Measurements from ENCODE around the gene MEOX1.

The MEOX1 gene

DNA sequence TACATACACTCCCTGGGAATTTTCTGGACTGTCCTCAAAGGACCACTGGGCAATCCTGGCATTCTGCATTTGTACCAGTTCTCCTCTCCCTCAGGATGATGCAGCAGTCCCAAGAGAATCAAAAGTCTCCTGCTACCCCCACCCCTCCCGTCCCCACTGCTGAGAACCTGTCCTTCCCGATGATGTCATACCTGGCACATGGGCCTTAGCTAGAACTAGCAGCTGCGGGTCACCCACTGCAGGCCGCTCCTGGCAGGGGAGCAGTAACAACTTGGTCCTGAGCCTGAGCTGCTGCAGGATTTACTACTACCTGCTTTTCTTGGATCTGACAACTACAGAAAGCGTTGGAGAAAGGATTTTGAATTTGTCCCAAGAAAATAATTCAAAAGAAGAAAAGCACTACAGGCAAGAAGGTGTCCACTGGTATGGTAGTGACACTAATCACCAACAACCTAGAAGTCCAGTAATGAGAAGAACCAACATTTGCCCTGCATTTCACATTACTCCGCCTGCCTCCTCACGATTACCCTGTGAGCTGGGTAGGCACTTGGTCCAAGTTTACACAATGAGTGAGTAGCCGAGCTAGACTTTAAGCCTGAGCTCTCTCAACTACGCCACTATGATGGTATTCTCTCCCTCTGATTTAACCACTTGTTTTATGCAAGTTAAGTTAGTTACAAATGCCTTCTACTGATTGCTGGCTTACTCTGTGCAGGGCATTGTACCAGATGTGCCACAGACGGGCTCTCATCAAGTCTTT is 60.3 kb downstream of the MEOX1 start:
- DNase-seq = peak; percentile 37
- no peak overlapping the region for H3K4me3 ChIP-seq (ENCODE audit: low read depth, low read length)
- TF ChIP-seq, protein P1, sequence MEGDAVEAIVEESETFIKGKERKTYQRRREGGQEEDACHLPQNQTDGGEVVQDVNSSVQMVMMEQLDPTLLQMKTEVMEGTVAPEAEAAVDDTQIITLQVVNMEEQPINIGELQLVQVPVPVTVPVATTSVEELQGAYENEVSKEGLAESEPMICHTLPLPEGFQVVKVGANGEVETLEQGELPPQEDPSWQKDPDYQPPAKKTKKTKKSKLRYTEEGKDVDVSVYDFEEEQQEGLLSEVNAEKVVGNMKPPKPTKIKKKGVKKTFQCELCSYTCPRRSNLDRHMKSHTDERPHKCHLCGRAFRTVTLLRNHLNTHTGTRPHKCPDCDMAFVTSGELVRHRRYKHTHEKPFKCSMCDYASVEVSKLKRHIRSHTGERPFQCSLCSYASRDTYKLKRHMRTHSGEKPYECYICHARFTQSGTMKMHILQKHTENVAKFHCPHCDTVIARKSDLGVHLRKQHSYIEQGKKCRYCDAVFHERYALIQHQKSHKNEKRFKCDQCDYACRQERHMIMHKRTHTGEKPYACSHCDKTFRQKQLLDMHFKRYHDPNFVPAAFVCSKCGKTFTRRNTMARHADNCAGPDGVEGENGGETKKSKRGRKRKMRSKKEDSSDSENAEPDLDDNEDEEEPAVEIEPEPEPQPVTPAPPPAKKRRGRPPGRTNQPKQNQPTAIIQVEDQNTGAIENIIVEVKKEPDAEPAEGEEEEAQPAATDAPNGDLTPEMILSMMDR (IDR thresholded peaks at IDR 0.05; ENCODE audit: low read depth, low read length) = no peak

DNA sequence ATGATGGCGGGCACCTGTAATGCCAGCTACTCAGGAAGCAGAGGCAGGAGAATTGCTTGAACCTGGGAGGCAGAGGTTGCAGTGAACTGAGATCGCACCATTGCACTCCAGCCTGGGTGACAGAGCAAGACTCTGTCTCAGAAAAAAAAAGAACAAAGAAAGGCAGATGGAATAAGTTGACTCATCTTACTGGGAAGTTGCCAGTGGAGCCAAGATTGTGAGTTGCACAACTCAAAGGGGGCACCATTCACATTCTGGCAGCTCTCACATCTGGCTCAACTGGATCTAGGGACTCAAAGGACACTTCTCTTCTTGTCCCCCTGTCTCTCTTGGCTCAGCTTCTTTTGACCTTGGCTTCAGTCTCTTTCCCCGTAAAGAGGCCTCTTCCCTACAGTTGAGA is 61.9 kb downstream of the MEOX1 start:
- Histone ChIP-seq H3K9me3 (no peaks in the 10 kb centered on the region), H3K4me1 (no peaks in the 10 kb centered on the region), H3K4me3 (ENCODE audit: low read depth, low read length) (no peak overlapping the region), H3K27me3 (no peaks in the 10 kb centered on the region), H3K36me3 (no peaks in the 10 kb centered on the region)
- TF ChIP-seq, protein P1 (IDR thresholded peaks at IDR 0.05; ENCODE audit: low read depth, low read length) = no peak
- no peak for DNase-seq

More for the DNA sequence above, 60.3 kb downstream of the MEOX1 start:
- no peaks in the 10 kb centered on the region for H3K27me3 ChIP-seq
- no peaks in the 10 kb centered on the region for H3K4me1 ChIP-seq
- H3K9me3 ChIP-seq = no peaks in the 10 kb centered on the region
- H3K36me3 ChIP-seq = no peaks in the 10 kb centered on the region

DNA sequence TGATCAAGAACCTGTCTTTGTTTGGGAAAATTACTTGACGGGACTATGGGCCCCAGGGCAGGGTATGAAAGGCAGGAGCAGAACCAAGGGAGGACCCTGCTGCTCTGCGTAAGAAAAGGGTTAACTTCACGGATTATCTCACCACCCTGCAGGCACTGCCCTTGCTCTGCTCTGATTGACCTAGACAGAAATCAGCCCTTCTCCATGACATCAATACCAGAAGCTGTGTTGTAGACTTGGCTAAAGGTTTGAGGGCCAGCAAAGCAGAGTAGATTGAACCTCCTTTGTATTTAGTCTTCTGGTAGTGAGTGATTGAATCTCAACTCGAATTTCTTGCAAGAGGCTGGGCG is 62.7 kb downstream of the MEOX1 start:
- no peaks in the 10 kb centered on the region for H3K4me1 ChIP-seq
- no peak overlapping the region for H3K4me3 ChIP-seq (ENCODE audit: low read depth, low read length)
- no peaks in the 10 kb centered on the region for H3K36me3 ChIP-seq
- DNase-seq = no peak
- H3K27me3 ChIP-seq = no peaks in the 10 kb centered on the region
- TF ChIP-seq, protein P1 (IDR thresholded peaks at IDR 0.05; ENCODE audit: low read depth, low read length) = no peak
- H3K9me3 ChIP-seq = no peaks in the 10 kb centered on the region

DNA sequence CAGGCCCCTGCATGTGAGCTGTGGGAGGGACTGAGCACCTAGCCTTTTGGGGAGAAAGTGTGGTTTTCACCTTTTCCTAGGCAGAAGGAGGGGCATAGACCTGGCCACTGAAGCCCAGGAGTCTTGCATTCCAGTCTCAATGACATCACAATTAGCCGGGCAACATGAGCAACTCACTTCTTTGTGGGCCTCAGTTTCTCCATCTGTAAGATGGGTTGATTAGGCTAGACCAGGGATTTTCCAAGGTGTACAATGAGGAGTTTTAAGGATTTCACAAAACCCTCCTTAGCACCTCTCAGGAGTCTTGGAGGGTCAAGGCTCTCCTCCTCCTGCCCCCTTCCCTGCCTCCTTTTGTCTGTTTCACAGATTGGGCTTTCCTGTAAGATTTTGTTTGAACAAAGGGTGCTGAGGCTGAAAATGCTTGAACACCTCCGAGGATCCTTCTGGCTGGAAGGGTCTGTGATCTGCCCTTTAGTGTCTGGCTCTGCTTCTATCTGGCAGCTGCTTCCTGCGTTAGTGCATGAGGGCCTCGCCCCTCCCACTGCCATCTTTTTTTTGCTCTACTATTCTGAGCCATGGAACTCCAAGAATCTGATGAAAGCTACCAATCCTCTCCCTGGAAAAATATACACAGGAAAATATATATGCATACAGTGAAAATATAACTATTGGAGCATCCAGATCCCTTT is 63.2 kb downstream of the MEOX1 start:
- Histone ChIP-seq H3K36me3 (no peaks in the 10 kb centered on the region), H3K4me1 (no peaks in the 10 kb centered on the region), H3K4me3 (ENCODE audit: low read depth, low read length) (no peak overlapping the region), H3K27me3 (no peaks in the 10 kb centered on the region), H3K9me3 (no peaks in the 10 kb centered on the region)
- no peak for DNase-seq
- TF ChIP-seq, protein P1 (IDR thresholded peaks at IDR 0.05; ENCODE audit: low read depth, low read length) = no peak

DNA sequence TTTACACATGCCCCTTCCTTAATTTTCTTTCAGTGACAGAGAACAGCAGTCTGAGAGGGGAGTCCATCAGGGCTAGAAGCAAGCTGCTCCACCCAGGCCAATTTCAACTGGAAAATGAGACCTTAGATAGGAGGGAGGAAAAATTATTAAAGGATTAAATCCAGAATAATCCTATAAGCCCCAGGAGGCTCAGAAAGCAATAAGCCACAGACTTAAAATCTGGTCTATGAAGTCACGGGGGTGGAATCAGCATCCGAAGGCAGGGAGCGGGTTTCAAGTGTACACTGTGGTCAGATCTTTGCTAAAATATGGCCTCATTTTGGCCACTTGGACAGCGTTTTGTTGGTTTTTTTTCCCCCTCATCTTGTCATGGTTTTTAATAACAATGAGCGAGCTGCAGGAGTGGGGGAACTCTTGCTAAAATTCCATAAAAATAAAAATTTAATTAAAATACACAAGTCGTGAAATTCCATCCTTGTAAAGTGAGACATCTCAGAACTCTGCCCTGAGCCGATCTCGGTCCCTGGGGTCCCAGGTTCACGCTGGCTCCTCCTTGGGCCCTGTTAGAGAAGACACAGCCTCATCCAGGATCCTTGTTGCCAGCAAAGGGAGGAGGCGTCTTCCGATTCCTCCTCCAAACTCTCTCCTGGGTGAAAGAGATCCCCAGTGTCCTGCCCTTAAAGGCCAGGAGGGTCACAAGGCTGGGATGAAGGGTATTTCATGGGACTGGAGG is 63.9 kb downstream of the MEOX1 start:
- Histone ChIP-seq H3K36me3 (no peaks in the 10 kb centered on the region), H3K4me3 (ENCODE audit: low read depth, low read length) (no peak overlapping the region), H3K27me3 (no peaks in the 10 kb centered on the region), H3K4me1 (no peaks in the 10 kb centered on the region), H3K9me3 (no peaks in the 10 kb centered on the region)
- TF ChIP-seq, protein P1 (IDR thresholded peaks at IDR 0.05; ENCODE audit: low read depth, low read length) = no peak
- no peak for DNase-seq

Measured in BE2C (cell line).